IMR-90 (cell line): Measurements from ENCODE around the gene UNC13B. TPM values are rescaled to one million over a fixed set of nuclear protein-coding genes. Genes with fewer than 3 reads are reported as not detected.
A peak's percentile ranks its signal among the peaks of the same experiment; 100 is the strongest.

Source experiments
- ATAC-seq: fragments of 200-7000 bp; cut with Tn5 transposase; 2 replicates; pipeline ENCODE4 v1.9.1; 2020; ENCODE audit warnings: low read depth, mild to moderate bottlenecking, moderate library complexity
- BruUV-seq: library from RNA; stranded (reverse); fragments of 400-500 nt; replicated peaks from 2 replicates; lab custom pipeline; 2021; lab: Mats Ljungman, UMichigan
- CTCF ChIA-PET: fragments of 300-600 bp; formaldehyde crosslinking; extraction: SDS; loops from one replicate; lab custom pipeline; 2021; ENCODE audit warnings: antibody characterized with exemption; lab: Yijun Ruan, JAX
- POLR2A ChIA-PET: fragments of 300-600 bp; sonication (Branson Sonifier 250); formaldehyde crosslinking; loops from one replicate; lab custom pipeline; 2022; ENCODE audit warnings: antibody characterized with exemption; ENCODE audit not compliant: unreplicated experiment; lab: Charles Lee
- DNase-seq: peaks from one replicate; pipeline ENCODE4 v3.0.0; 2013
- H2AFZ ChIP-seq: replicated peaks from 2 replicates; pipeline ENCODE3; 2013; ENCODE audit warnings: low read length, mild to moderate bottlenecking; ENCODE audit not compliant: poor library complexity
- H2AK5ac ChIP-seq: 2 replicates; pipeline ENCODE4 v1.6.1; 2013; ENCODE audit warnings: low read depth, low read length, inconsistent platforms
- H2AK9ac ChIP-seq: replicated peaks from 2 replicates; pipeline ENCODE3; 2013; ENCODE audit warnings: mild to moderate bottlenecking, low read depth, low read length, moderate library complexity; ENCODE audit not compliant: poor library complexity
- H2BK120ac ChIP-seq: 2 replicates; pipeline ENCODE4 v1.6.1; 2013; ENCODE audit warnings: low read depth, low read length, inconsistent platforms
- H2BK15ac ChIP-seq: 3 replicates; pipeline ENCODE4 v1.6.1; 2013; ENCODE audit warnings: low read depth, low read length, inconsistent platforms
- H2BK20ac ChIP-seq: 2 replicates; pipeline ENCODE4 v1.6.1; 2013; ENCODE audit warnings: low read depth, mild to moderate bottlenecking, inconsistent platforms, low read length, moderate library complexity
- H2BK5ac ChIP-seq: 2 replicates; pipeline ENCODE4 v1.6.1; 2013; ENCODE audit warnings: mild to moderate bottlenecking, low read depth, low read length, inconsistent platforms; ENCODE audit not compliant: poor library complexity, severe bottlenecking
- H3K14ac ChIP-seq: replicated peaks from 2 replicates; pipeline ENCODE4 v1.6.1; 2013; ENCODE audit warnings: low read depth, low read length, inconsistent platforms
- H3K18ac ChIP-seq: 2 replicates; pipeline ENCODE4 v1.6.1; 2013; ENCODE audit warnings: low read depth, low read length, control low read depth
- H3K23ac ChIP-seq: 2 replicates; pipeline ENCODE4 v1.6.1; 2013; ENCODE audit warnings: low read depth, low read length, inconsistent platforms
- H3K27ac ChIP-seq: 2 replicates; pipeline ENCODE4 v1.5.1; 2013; ENCODE audit warnings: mild to moderate bottlenecking, control low read depth, low read length; ENCODE audit not compliant: insufficient read depth
- H3K27me3 ChIP-seq: 2 replicates; pipeline ENCODE4 v1.6.1; 2013; ENCODE audit warnings: low read length; ENCODE audit not compliant: control insufficient read depth, insufficient read depth
- H3K36me3 ChIP-seq: 2 replicates; pipeline ENCODE4 v1.6.1; 2013; ENCODE audit warnings: low read length, mixed read lengths; ENCODE audit not compliant: control insufficient read depth, insufficient read depth
- H3K4ac ChIP-seq: 2 replicates; pipeline ENCODE4 v1.6.1; 2013; ENCODE audit warnings: low read depth, low read length, inconsistent platforms
- H3K4me1 ChIP-seq: 2 replicates; pipeline ENCODE4 v1.6.1; 2013; ENCODE audit warnings: low read length, mixed read lengths; ENCODE audit not compliant: control insufficient read depth, insufficient read depth
- H3K4me2 ChIP-seq: 2 replicates; pipeline ENCODE4 v1.6.1; 2013; ENCODE audit warnings: low read depth, mild to moderate bottlenecking, control low read depth, low read length, moderate library complexity
- H3K4me3 ChIP-seq: 2 replicates; pipeline ENCODE4 v1.5.1; 2013; ENCODE audit warnings: low read depth, mild to moderate bottlenecking, control low read depth, low read length, moderate library complexity; ENCODE audit not compliant: insufficient read depth
- H3K56ac ChIP-seq: 2 replicates; pipeline ENCODE4 v1.6.1; 2013; ENCODE audit warnings: low read length, inconsistent platforms; ENCODE audit not compliant: insufficient read depth; ENCODE audit errors: extremely low read depth
- H3K79me1 ChIP-seq, 2 experiments: 2 replicates each; pipeline ENCODE4 v1.6.1; 2013; ENCODE audit warnings: low read length in 2 of 2, inconsistent platforms in 1 of 2, low read depth in 1 of 2
- H3K9ac ChIP-seq: 2 replicates; pipeline ENCODE4 v1.6.1; 2013; ENCODE audit warnings: low read depth, low read length, control low read depth
- H3K9me1 ChIP-seq: 2 replicates; pipeline ENCODE4 v1.6.1; 2013; ENCODE audit warnings: low read length, inconsistent platforms; ENCODE audit not compliant: insufficient read depth
- H3K9me3 ChIP-seq: 2 replicates; pipeline ENCODE4 v1.6.1; 2013; ENCODE audit warnings: low read length; ENCODE audit not compliant: control insufficient read depth, insufficient read depth
- H4K20me1 ChIP-seq: 2 replicates; pipeline ENCODE4 v1.6.1; 2013; ENCODE audit warnings: low read length, inconsistent platforms; ENCODE audit not compliant: insufficient read depth
- H4K5ac ChIP-seq: 2 replicates; pipeline ENCODE4 v1.6.1; 2013; ENCODE audit warnings: mild to moderate bottlenecking, low read depth, low read length, control low read depth
- H4K8ac ChIP-seq, 2 experiments: 2 replicates each; pipeline ENCODE4 v1.6.1; 2013; ENCODE audit warnings: low read depth in 2 of 2, low read length in 2 of 2, control low read depth in 1 of 2, inconsistent platforms in 1 of 2
- H4K91ac ChIP-seq: 2 replicates; pipeline ENCODE4 v1.6.1; 2013; ENCODE audit warnings: low read depth, low read length, inconsistent platforms; ENCODE audit not compliant: insufficient read depth
- MXI1 ChIP-seq: IDR thresholded peaks from 2 replicates; pipeline ENCODE4 v1.6.1; 2012; ENCODE audit warnings: low read depth, mild to moderate bottlenecking, low read length, moderate library complexity, borderline replicate concordance
- WGBS, 2 experiments: methylation state at CpG; one replicate each; pipeline versions ENCODE4 v1.1.5 to v1.1.7; 2013; ENCODE audit warnings: missing lambda C conversion rate in 2 of 2; ENCODE audit not compliant: insufficient read length in 1 of 2; ENCODE audit errors: extremely low coverage in 2 of 2; 5-methylcytosine and 5-hydroxymethylcytosine counted together
- dilution Hi-C: fragments of 300-500 bp; cut with HindIII; formaldehyde crosslinking; loops from one replicate; pipeline ENCODE4 v1.14.3; 2018; ENCODE audit warnings: low sequenced_read_pairs; ENCODE audit not compliant: unreplicated experiment
- in situ Hi-C: fragments of 300-500 bp; cut with MboI; formaldehyde crosslinking; loops from 3 replicates; pipeline ENCODE4 v1.14.3; 2019; ENCODE audit warnings: low sequenced_read_pairs, inconsistent platforms, mixed read lengths
- intact Hi-C: fragments of 100-400 bp; cut with micrococcal nuclease; formaldehyde crosslinking; loops from 2 replicates; pipeline ENCODE4 v1.10.0; 2022
- polyA plus RNA-seq, 3 experiments: library from polyadenylated mRNA; depleted of rRNA; stranded (reverse); fragments of >200 nt; gene quantifications; 2 replicates each; pipeline ENCODE4 v1.2.3, GENCODE V29; 2012; ENCODE audit warnings: low replicate concordance in 1 of 3
- total RNA-seq: library from RNA; depleted of rRNA; stranded (reverse); fragments of >200 nt; gene quantifications from 2 replicates; pipeline ENCODE4 v1.2.3, GENCODE V29; 2012
- TF ChIP-seq, protein P1 (sequence below): conservative IDR thresholded peaks from 2 replicates; pipeline ENCODE4 v1.5.1; 2012; ENCODE audit warnings: mild to moderate bottlenecking, low read depth, low read length, improper control_type of control experiment
- TF ChIP-seq, protein P2 (sequence below): fragments of 150-350 bp; IDR thresholded peaks from 2 replicates; pipeline ENCODE4 v1.6.1; 2017; ENCODE audit warnings: mild to moderate bottlenecking, antibody characterized with exemption, low read length, low read depth
- TF ChIP-seq, protein P3 (sequence below): fragments of 150-350 bp; IDR thresholded peaks from 2 replicates; pipeline ENCODE4 v1.6.1; 2016; ENCODE audit warnings: low read depth, mild to moderate bottlenecking, low read length, moderate library complexity, borderline replicate concordance

UNC13B gene
- total and polyA plus RNA-seq, 2 of the 4 experiments (the other 2 are of a cell fraction), result 7.5 to 14.3 TPM

DNA sequence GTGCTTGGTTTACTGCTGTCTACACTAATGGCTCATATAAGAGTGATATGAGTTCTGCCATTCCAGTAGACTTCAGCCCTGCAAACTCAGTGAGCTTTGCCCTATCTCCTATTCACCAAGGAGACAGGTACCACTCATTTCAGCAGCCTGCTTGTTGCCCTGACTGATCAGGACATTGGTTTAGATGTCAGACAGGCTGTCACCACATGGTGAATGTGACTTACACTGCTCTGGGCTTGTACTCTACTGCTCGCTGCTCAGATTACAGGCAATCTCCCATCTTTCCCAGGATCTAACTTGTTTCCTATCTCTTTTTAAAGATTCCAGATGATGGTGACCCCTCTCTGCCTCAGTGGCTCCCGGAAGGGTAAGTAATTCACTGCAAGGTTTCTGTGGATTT lies 204.8 kb downstream of the UNC13B start:
- in situ Hi-C loops, result no loop called here
- H3K4ac ChIP-seq, result peak overlapping the region; percentile 83
- H3K4me2 ChIP-seq, result no peak overlapping the region
- peaks cover 0 to 5% of the 10 kb centered on the region in 2 experiments; a peak in 1 of 4 replicates for H3K79me1 ChIP-seq
- no peaks in the 10 kb centered on the region for H4K20me1 ChIP-seq
- H4K91ac ChIP-seq, result peak overlapping the region; percentile 49; the same call in 1 of the 2 replicates
- no CpG with 5 or more reads among the region's 2 CpGs for WGBS, 2 experiments
- H2BK15ac ChIP-seq, result peak overlapping the region; percentile 53; the same call in 2 of the 3 replicates
- peak overlapping the region; percentile 84 for H3K14ac ChIP-seq
- no peak for TF ChIP-seq MXI1
- TF ChIP-seq, protein P1, sequence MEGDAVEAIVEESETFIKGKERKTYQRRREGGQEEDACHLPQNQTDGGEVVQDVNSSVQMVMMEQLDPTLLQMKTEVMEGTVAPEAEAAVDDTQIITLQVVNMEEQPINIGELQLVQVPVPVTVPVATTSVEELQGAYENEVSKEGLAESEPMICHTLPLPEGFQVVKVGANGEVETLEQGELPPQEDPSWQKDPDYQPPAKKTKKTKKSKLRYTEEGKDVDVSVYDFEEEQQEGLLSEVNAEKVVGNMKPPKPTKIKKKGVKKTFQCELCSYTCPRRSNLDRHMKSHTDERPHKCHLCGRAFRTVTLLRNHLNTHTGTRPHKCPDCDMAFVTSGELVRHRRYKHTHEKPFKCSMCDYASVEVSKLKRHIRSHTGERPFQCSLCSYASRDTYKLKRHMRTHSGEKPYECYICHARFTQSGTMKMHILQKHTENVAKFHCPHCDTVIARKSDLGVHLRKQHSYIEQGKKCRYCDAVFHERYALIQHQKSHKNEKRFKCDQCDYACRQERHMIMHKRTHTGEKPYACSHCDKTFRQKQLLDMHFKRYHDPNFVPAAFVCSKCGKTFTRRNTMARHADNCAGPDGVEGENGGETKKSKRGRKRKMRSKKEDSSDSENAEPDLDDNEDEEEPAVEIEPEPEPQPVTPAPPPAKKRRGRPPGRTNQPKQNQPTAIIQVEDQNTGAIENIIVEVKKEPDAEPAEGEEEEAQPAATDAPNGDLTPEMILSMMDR, result no peak
- TF ChIP-seq, protein P2, sequence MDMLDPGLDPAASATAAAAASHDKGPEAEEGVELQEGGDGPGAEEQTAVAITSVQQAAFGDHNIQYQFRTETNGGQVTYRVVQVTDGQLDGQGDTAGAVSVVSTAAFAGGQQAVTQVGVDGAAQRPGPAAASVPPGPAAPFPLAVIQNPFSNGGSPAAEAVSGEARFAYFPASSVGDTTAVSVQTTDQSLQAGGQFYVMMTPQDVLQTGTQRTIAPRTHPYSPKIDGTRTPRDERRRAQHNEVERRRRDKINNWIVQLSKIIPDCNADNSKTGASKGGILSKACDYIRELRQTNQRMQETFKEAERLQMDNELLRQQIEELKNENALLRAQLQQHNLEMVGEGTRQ, result no peak
- TF ChIP-seq, protein P3, sequence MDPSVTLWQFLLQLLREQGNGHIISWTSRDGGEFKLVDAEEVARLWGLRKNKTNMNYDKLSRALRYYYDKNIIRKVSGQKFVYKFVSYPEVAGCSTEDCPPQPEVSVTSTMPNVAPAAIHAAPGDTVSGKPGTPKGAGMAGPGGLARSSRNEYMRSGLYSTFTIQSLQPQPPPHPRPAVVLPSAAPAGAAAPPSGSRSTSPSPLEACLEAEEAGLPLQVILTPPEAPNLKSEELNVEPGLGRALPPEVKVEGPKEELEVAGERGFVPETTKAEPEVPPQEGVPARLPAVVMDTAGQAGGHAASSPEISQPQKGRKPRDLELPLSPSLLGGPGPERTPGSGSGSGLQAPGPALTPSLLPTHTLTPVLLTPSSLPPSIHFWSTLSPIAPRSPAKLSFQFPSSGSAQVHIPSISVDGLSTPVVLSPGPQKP, result no peak
- BruUV-seq, result no TSS peak
- peak overlapping the region; percentile 47 for H2AK9ac ChIP-seq
- dilution Hi-C loops, result no loop called here
- POLR2A ChIA-PET, result interaction anchor here (0.6 kb wide), 1 partner anchor 253 kb away, joined by 6 read pairs; no protein-coding TSS in a partner anchor
- H3K23ac ChIP-seq, result 0 out of 2 replicates have a peak overlapping the region, but pooled peaks have one; percentile 22
- H3K27me3 ChIP-seq, result no peaks in the 10 kb centered on the region
- H4K5ac ChIP-seq, result peak overlapping the region; percentile 43; the same call in 1 of the 2 replicates
- CTCF ChIA-PET, result interaction anchor here (0.9 to 1.3 kb wide), 2 partner anchors 17 to 18 kb away, joined by 3 to 4 read pairs; no protein-coding TSS in a partner anchor
- peak overlapping the region; percentile 34 for H2BK5ac ChIP-seq
- H2AK5ac ChIP-seq, result peak overlapping the region; percentile 93
- H3K4me1 ChIP-seq, result peaks cover 10% of the 10 kb centered on the region
- peaks cover 7% of the 10 kb centered on the region for H3K9me1 ChIP-seq
- H3K9me3 ChIP-seq, result no peaks in the 10 kb centered on the region
- H2BK120ac ChIP-seq, result peak overlapping the region; percentile 81
- ATAC-seq, result no peak
- no peak overlapping the region for H3K27ac ChIP-seq
- no peak overlapping the region for H3K56ac ChIP-seq
- H2AFZ ChIP-seq, result peak overlapping the region; percentile 9
- intact Hi-C loops, result loop anchor here (10.0 kb wide), 1 partner anchor 82 kb away; no protein-coding TSS in a partner anchor
- peaks cover 2% of the 10 kb centered on the region; the same call in 1 of the 2 replicates for H3K36me3 ChIP-seq
- H3K18ac ChIP-seq, result peak overlapping the region; percentile 3
- DNase-seq, result no peak
- no peak overlapping the region for H3K4me3 ChIP-seq
- H2BK20ac ChIP-seq, result peak overlapping the region; percentile 91
- peak overlapping the region in 1 of 2 experiments; percentile 6; a peak in 1 of 4 replicates for H4K8ac ChIP-seq
- H3K9ac ChIP-seq, result no peak overlapping the region
